ENCODE data around the gene DPP4. TPM values are rescaled to one million over a fixed set of nuclear protein-coding genes. Genes with fewer than 3 reads are reported as not detected.

Gene DPP4
- total RNA-seq, 2 experiments from 2014 or later: not detected

- H3K4me3 ChIP-seq (ENCODE audit: low read depth, low read length, poor library complexity, severe bottlenecking): no peak overlapping the region
- no TSS peak for BruUV-seq (replicated peaks)
- TF ChIP-seq CTCF (conservative IDR thresholded peaks at IDR 0.05; ENCODE audit: low read length): no peak
- no peak for TF ChIP-seq EZH2phosphoT487 (IDR thresholded peaks at IDR 0.05; ENCODE audit: borderline replicate concordance, low read depth, low read length)
- H3K36me3 ChIP-seq (ENCODE audit: insufficient read depth, low read length): no peaks in the 10 kb centered on the region
- no peaks in the 10 kb centered on the region for H3K9me2 ChIP-seq (ENCODE audit: insufficient read depth, low read length)
- no peaks in the 10 kb centered on the region for H3K79me2 ChIP-seq (ENCODE audit: insufficient read depth, low read depth, low read length)
- H3K4me2 ChIP-seq (ENCODE audit: low read length): no peak overlapping the region
- H4K20me1 ChIP-seq (ENCODE audit: insufficient read depth, low read length): no peaks in the 10 kb centered on the region
- ChIA-PET CTCF (ENCODE audit: unreplicated experiment) (no interaction called here), POLR2A (no interaction called here)
- no peak overlapping the region for H3K27ac ChIP-seq (ENCODE audit: low read depth, low read length, poor library complexity, severe bottlenecking)
- H3K9me3 ChIP-seq (ENCODE audit: low read length): no peaks in the 10 kb centered on the region
- no peaks in the 10 kb centered on the region for H3K4me1 ChIP-seq (ENCODE audit: insufficient read depth, low read length, poor library complexity, severe bottlenecking)
- no peak overlapping the region for H2AFZ ChIP-seq (ENCODE audit: low read length)
- intact Hi-C loops (cut with micrococcal nuclease; ENCODE audit: unreplicated experiment): no loop called here
- no peak for DNase-seq (ENCODE audit: low spot score)
These were observed 1.8 kb downstream of the DPP4 start for GRCh38 chr2:162072181-162072702.

GRCh38 chr2:162071001-162071400 is 3.0 kb downstream of the DPP4 start:
- intact Hi-C loops (cut with micrococcal nuclease; ENCODE audit: unreplicated experiment): no loop called here
- Histone ChIP-seq H3K36me3 (ENCODE audit: insufficient read depth, low read length) (no peaks in the 10 kb centered on the region), H3K4me3 (ENCODE audit: low read depth, low read length, poor library complexity, severe bottlenecking) (no peak overlapping the region), H4K20me1 (ENCODE audit: insufficient read depth, low read length) (no peaks in the 10 kb centered on the region), H3K27ac (ENCODE audit: low read depth, low read length, poor library complexity, severe bottlenecking) (no peak overlapping the region), H3K4me1 (ENCODE audit: insufficient read depth, low read length, poor library complexity, severe bottlenecking) (no peaks in the 10 kb centered on the region), H3K9me3 (ENCODE audit: low read length) (no peaks in the 10 kb centered on the region), H3K4me2 (ENCODE audit: low read length) (no peak overlapping the region), H3K79me2 (ENCODE audit: insufficient read depth, low read depth, low read length) (no peaks in the 10 kb centered on the region), H2AFZ (ENCODE audit: low read length) (no peak overlapping the region), H3K9me2 (ENCODE audit: insufficient read depth, low read length) (no peaks in the 10 kb centered on the region)
- TF ChIP-seq CTCF (conservative IDR thresholded peaks at IDR 0.05; ENCODE audit: low read length): no peak
- TF ChIP-seq EZH2phosphoT487 (IDR thresholded peaks at IDR 0.05; ENCODE audit: borderline replicate concordance, low read depth, low read length): no peak
- no TSS peak for BruUV-seq (replicated peaks)
- ChIA-PET POLR2A (no interaction called here), CTCF (ENCODE audit: unreplicated experiment) (no interaction called here)
- DNase-seq (ENCODE audit: low spot score): no peak

- Histone ChIP-seq H3K9me2 (ENCODE audit: insufficient read depth, low read length) (no peaks in the 10 kb centered on the region), H3K4me2 (ENCODE audit: low read length) (no peak overlapping the region), H4K20me1 (ENCODE audit: insufficient read depth, low read length) (no peaks in the 10 kb centered on the region), H3K27ac (ENCODE audit: low read depth, low read length, poor library complexity, severe bottlenecking) (no peak overlapping the region), H3K79me2 (ENCODE audit: insufficient read depth, low read depth, low read length) (no peaks in the 10 kb centered on the region), H3K4me1 (ENCODE audit: insufficient read depth, low read length, poor library complexity, severe bottlenecking) (no peaks in the 10 kb centered on the region), H2AFZ (ENCODE audit: low read length) (no peak overlapping the region), H3K9me3 (ENCODE audit: low read length) (no peaks in the 10 kb centered on the region), H3K36me3 (ENCODE audit: insufficient read depth, low read length) (no peaks in the 10 kb centered on the region), H3K4me3 (ENCODE audit: low read depth, low read length, poor library complexity, severe bottlenecking) (no peak overlapping the region)
- ChIA-PET CTCF (ENCODE audit: unreplicated experiment) (no interaction called here), POLR2A (no interaction called here)
- TF ChIP-seq CTCF (conservative IDR thresholded peaks at IDR 0.05; ENCODE audit: low read length) (no peak), EZH2phosphoT487 (IDR thresholded peaks at IDR 0.05; ENCODE audit: borderline replicate concordance, low read depth, low read length) (no peak)
- BruUV-seq (replicated peaks): no TSS peak
- intact Hi-C loops (cut with micrococcal nuclease; ENCODE audit: unreplicated experiment): no loop called here
- DNase-seq (ENCODE audit: low spot score): no peak
These were observed 3.6 kb downstream of the DPP4 start for GRCh38 chr2:162070228-162070936.

All from OCI-LY7 (cell line).